LNCaP clone FGC (cell line): ENCODE results near the gene ZBED2.

Experiments used
- DNase-seq: peaks from one replicate; pipeline ENCODE4 v3.0.0-alpha.2; 2011; ENCODE audit warnings: low read depth
- H3K4me3 ChIP-seq: 2 replicates; pipeline ENCODE4 v1.5.1; 2011; ENCODE audit warnings: mild to moderate bottlenecking, low read depth, low read length, control low read depth
- CTCF ChIP-seq: IDR thresholded peaks from 2 replicates; pipeline ENCODE4 v1.5.1; 2012; ENCODE audit warnings: mild to moderate bottlenecking; ENCODE audit not compliant: control insufficient read depth, insufficient read depth; ENCODE audit errors: extremely low read depth

Gene ZBED2

GRCh38 chr3:111613294-111613693 is 18.1 kb upstream of the ZBED2 start:
- no peak overlapping the region for H3K4me3 ChIP-seq
- no peak for TF ChIP-seq CTCF

GRCh38 chr3:111610612-111611054 is 15.5 kb upstream of the ZBED2 start:
- DNase-seq: no peak
- no peak for TF ChIP-seq CTCF
- H3K4me3 ChIP-seq: no peak overlapping the region

More at GRCh38 chr3:111613294-111613693, 18.1 kb upstream of the ZBED2 start:
- no peak for DNase-seq

GRCh38 chr3:111610189-111610588 is 15.0 kb upstream of the ZBED2 start:
- DNase-seq: no peak
- no peak overlapping the region for H3K4me3 ChIP-seq
- no peak for TF ChIP-seq CTCF

- no peak for TF ChIP-seq CTCF
- no peak for DNase-seq
- no peak overlapping the region for H3K4me3 ChIP-seq
Observed at GRCh38 chr3:111609700-111610099, 14.6 kb upstream of the ZBED2 start.

- TF ChIP-seq CTCF: no peak
- H3K4me3 ChIP-seq: no peak overlapping the region
- no peak for DNase-seq
Observed at GRCh38 chr3:111608383-111608782, 13.2 kb upstream of the ZBED2 start.

- no peak for DNase-seq
- no peak for TF ChIP-seq CTCF
- H3K4me3 ChIP-seq: no peak overlapping the region
Observed at GRCh38 chr3:111607240-111607920, 12.2 kb upstream of the ZBED2 start.

GRCh38 chr3:111605493-111605892 is 10.3 kb upstream of the ZBED2 start:
- no peak for TF ChIP-seq CTCF
- DNase-seq: no peak
- no peak overlapping the region for H3K4me3 ChIP-seq
